Esophagus mucosa (tissue), 1 donor: Measurements from ENCODE around the gene SAXO2. TPM values are rescaled to one million over a fixed set of nuclear protein-coding genes. Genes with fewer than 3 reads are reported as not detected.

Source experiments
- total RNA-seq: library from RNA; stranded (reverse); gene quantifications from one replicate; pipeline ENCODE4 v1.2.4, GENCODE V29; 2023
- donor health status: DM: yes; HTN: yes; CAD: no.

The SAXO2 gene
- total RNA-seq, 1 donor from 2014 or later: 0.80 TPM

Other genes starting within 250 kb of the SAXO2 start
- gene MEX3B, start 216.8 kb upstream of the SAXO2 start, total RNA-seq: 0.48 TPM
- gene EFL1, start 84 bp upstream of the SAXO2 start, total RNA-seq: 14.5 TPM
- 3.9 TPM for gene GOLGA6L10, start 86.7 kb downstream of the SAXO2 start, total RNA-seq
- gene GOLGA6L9, start 167.0 kb downstream of the SAXO2 start, total RNA-seq: 6.1 TPM